Ovary (tissue), 3 donors: ENCODE results near the gene RRAD.

ENCODE experiments used
- EP300 ChIP-seq: sonication (generic); formaldehyde crosslinking; IDR thresholded peaks from one replicate; pipeline ENCODE4 v1.6.1; 2017; ENCODE audit warnings: antibody characterized with exemption
- POLR2A ChIP-seq: fragments of 450-650 bp; IDR thresholded peaks from one replicate; pipeline ENCODE4 v1.6.1; 2017; ENCODE audit warnings: antibody characterized with exemption, mild to moderate bottlenecking, moderate library complexity
- TF ChIP-seq, protein P1 (sequence below), 3 donors: fragments of 450-650 bp in 2 of 3; fragments of 200-600 bp in 1 of 3; IDR thresholded peaks; one replicate each; pipeline versions ENCODE4 v1.5.1 to v1.8.0; 2016 to 2022; ENCODE audit warnings: antibody characterized with exemption in 3 of 3, mild to moderate bottlenecking in 1 of 3
- donor health status: DM: no; HTN: no; CAD: no.

GRCh38 chr16:66958857-66959703, 33.7 kb upstream of the RRAD start:
- TF ChIP-seq, protein P1, sequence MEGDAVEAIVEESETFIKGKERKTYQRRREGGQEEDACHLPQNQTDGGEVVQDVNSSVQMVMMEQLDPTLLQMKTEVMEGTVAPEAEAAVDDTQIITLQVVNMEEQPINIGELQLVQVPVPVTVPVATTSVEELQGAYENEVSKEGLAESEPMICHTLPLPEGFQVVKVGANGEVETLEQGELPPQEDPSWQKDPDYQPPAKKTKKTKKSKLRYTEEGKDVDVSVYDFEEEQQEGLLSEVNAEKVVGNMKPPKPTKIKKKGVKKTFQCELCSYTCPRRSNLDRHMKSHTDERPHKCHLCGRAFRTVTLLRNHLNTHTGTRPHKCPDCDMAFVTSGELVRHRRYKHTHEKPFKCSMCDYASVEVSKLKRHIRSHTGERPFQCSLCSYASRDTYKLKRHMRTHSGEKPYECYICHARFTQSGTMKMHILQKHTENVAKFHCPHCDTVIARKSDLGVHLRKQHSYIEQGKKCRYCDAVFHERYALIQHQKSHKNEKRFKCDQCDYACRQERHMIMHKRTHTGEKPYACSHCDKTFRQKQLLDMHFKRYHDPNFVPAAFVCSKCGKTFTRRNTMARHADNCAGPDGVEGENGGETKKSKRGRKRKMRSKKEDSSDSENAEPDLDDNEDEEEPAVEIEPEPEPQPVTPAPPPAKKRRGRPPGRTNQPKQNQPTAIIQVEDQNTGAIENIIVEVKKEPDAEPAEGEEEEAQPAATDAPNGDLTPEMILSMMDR (IDR thresholded peaks at IDR 0.05): no peak
- TF ChIP-seq POLR2A: no peak
- no peak for TF ChIP-seq EP300
